Measurements from ENCODE around the gene SLC22A31. TPM values are rescaled to one million over a fixed set of nuclear protein-coding genes. Genes with fewer than 3 reads are reported as not detected.
A peak's percentile ranks its signal among the peaks of the same experiment; 100 is the strongest.

The SLC22A31 gene
- total RNA-seq, 2 experiments from 2014 or later, result not detected

- Histone ChIP-seq H2AFZ (ENCODE audit: low read length) (peak overlapping the region; percentile 43), H3K4me2 (ENCODE audit: low read length) (peak overlapping the region; percentile 60), H3K4me3 (ENCODE audit: low read depth, low read length, poor library complexity, severe bottlenecking) (peak overlapping the region; percentile 55), H3K27ac (ENCODE audit: low read depth, low read length, poor library complexity, severe bottlenecking) (no peak overlapping the region), H3K9me2 (ENCODE audit: insufficient read depth, low read length) (no peaks in the 10 kb centered on the region), H3K36me3 (ENCODE audit: insufficient read depth, low read length) (no peaks in the 10 kb centered on the region), H3K4me1 (ENCODE audit: insufficient read depth, low read length, poor library complexity, severe bottlenecking) (peaks cover 6% of the 10 kb centered on the region), H3K79me2 (ENCODE audit: insufficient read depth, low read depth, low read length) (no peaks in the 10 kb centered on the region), H4K20me1 (ENCODE audit: insufficient read depth, low read length) (no peaks in the 10 kb centered on the region), H3K9me3 (ENCODE audit: low read length) (peaks cover 6% of the 10 kb centered on the region; the same call in 1 of the 2 replicates)
- DNase-seq (ENCODE audit: low spot score), result peak; percentile 80
- no TSS peak for BruUV-seq (replicated peaks)
- CTCF ChIA-PET (ENCODE audit: unreplicated experiment), result interaction anchor here (0.6 kb wide), 1 partner anchor 266 kb away, joined by 7 read pairs; no protein-coding TSS in a partner anchor
- POLR2A ChIA-PET, result no interaction called here
- intact Hi-C loops (cut with micrococcal nuclease; ENCODE audit: unreplicated experiment), result loop anchor here (2.0 kb wide), 1 partner anchor 42 kb away; no protein-coding TSS in a partner anchor
- TF ChIP-seq CTCF (conservative IDR thresholded peaks at IDR 0.05; ENCODE audit: low read length) (no peak), EZH2phosphoT487 (IDR thresholded peaks at IDR 0.05; ENCODE audit: borderline replicate concordance, low read depth, low read length) (no peak)
These were observed 46.8 kb upstream of the SLC22A31 start for GRCh38 chr16:89246903-89247733.

- no peaks in the 10 kb centered on the region for H3K9me2 ChIP-seq (ENCODE audit: insufficient read depth, low read length)
- no TSS peak for BruUV-seq (replicated peaks)
- peaks cover 5% of the 10 kb centered on the region; the same call in 1 of the 2 replicates for H3K79me2 ChIP-seq (ENCODE audit: insufficient read depth, low read depth, low read length)
- no peaks in the 10 kb centered on the region for H4K20me1 ChIP-seq (ENCODE audit: insufficient read depth, low read length)
- no peaks in the 10 kb centered on the region for H3K36me3 ChIP-seq (ENCODE audit: insufficient read depth, low read length)
- POLR2A ChIA-PET, result no interaction called here
- H3K27ac ChIP-seq (ENCODE audit: low read depth, low read length, poor library complexity, severe bottlenecking), result no peak overlapping the region
- H3K4me1 ChIP-seq (ENCODE audit: insufficient read depth, low read length, poor library complexity, severe bottlenecking), result peaks cover 9% of the 10 kb centered on the region
- intact Hi-C loops (cut with micrococcal nuclease; ENCODE audit: unreplicated experiment), result loop anchor here (2.0 kb wide), 1 partner anchor 42 kb away; no protein-coding TSS in a partner anchor
- TF ChIP-seq EZH2phosphoT487 (IDR thresholded peaks at IDR 0.05; ENCODE audit: borderline replicate concordance, low read depth, low read length), result no peak
- no peak for TF ChIP-seq CTCF (conservative IDR thresholded peaks at IDR 0.05; ENCODE audit: low read length)
- CTCF ChIA-PET (ENCODE audit: unreplicated experiment), result interaction anchor here (0.7 kb wide), 1 partner anchor 80 kb away, joined by 3 read pairs; no protein-coding TSS in a partner anchor
- H3K4me3 ChIP-seq (ENCODE audit: low read depth, low read length, poor library complexity, severe bottlenecking), result no peak overlapping the region
- no peak for DNase-seq (ENCODE audit: low spot score)
- H3K4me2 ChIP-seq (ENCODE audit: low read length), result peak overlapping the region; percentile 60
- H2AFZ ChIP-seq (ENCODE audit: low read length), result peak overlapping the region; percentile 43; the same call in 1 of the 2 replicates
- peaks cover 6% of the 10 kb centered on the region; the same call in 1 of the 2 replicates for H3K9me3 ChIP-seq (ENCODE audit: low read length)
These were observed 46.1 kb upstream of the SLC22A31 start for GRCh38 chr16:89246383-89246902.
